NCI-H2227 (cell line): ENCODE results near the gene TSPAN17.

Experiments
- DNase-seq: peaks from one replicate; lab custom pipeline; 2025; ENCODE audit not compliant: unreplicated experiment; lab: John Stamatoyannopoulos, UW

TSPAN17 gene

GRCh38 chr5:176639981-176640380, 7.3 kb upstream of the TSPAN17 start:
- no peak for DNase-seq

DNA sequence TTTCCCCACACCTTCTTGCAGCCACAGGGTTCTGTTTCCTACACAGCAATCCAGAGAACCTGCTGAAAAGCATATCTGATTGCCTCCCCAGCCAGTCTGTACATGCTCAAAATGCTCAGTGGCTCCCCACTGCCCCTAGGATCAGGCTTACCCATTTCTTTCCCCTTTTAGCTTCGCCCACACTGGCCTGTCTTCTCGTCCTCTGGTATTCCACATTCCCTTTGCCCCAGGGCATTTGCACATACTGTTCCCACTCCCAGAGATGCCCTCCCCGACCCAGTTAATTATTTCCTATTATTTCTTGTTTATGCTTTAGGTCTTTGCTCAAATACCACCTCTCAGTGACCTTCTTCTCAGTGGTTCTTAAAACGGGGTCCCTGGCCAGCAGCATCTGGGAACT, 6.7 kb upstream of the TSPAN17 start:
- DNase-seq, result no peak

- no peak for DNase-seq
Observed at GRCh38 chr5:176642675-176643490, 4.4 kb upstream of the TSPAN17 start.

GRCh38 chr5:176643491-176644219, 3.6 kb upstream of the TSPAN17 start:
- DNase-seq, result no peak

GRCh38 chr5:176644294-176644693, 3.0 kb upstream of the TSPAN17 start:
- DNase-seq, result no peak

GRCh38 chr5:176644878-176645670, 2.2 kb upstream of the TSPAN17 start:
- DNase-seq, result no peak

DNA sequence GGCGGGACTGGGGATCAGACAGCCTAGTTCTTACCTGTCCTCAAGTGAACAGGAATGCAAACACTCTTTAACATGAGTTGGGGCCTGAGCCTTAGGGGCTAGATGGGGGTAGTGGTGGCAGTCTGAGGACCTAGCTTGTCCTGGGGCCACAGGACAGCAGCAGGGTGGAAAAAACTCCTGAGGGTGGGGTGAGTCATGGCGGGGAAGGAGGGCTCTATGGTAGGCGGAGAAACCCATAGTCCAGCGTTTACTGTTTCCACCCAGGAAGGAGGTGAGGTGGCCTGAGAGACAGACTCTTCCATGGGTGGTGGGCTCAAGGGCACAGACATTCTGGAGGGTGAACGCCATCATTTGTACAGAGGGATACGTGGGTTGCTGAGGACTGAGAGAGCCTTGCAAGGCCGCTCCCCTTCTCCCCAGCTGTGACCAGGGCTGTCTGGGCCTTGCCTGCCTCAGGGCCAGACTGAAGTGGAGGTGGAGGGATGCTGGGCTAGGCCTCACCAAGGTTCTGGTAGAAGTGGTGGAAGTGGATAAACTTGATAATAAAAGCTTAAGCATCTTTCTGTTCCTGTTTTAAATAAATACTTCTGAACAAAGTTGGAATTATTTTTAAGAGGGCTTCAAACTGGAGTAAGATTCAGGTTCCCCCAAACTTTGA, 1.1 kb upstream of the TSPAN17 start:
- DNase-seq, result no peak

DNA sequence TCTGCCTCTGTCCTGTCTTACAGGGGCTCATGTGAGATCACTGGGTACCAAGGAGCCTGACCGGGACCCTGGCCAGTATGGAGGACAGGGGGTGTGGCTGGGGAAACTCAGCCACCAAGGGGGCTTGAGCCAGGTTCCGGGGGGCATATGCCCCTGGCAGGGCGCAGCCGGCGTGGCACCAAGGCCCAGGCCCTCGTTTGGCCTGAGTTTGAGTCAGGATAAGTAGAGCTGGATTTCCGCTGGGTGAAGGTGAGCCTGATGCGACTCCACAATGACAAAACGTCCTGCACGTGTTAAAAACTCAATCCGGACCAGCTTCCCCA, 616 bp upstream of the TSPAN17 start:
- no peak for DNase-seq

- DNase-seq, result peak; percentile 40
Observed at GRCh38 chr5:176647843-176648473, 674 bp downstream of the TSPAN17 start.

DNA sequence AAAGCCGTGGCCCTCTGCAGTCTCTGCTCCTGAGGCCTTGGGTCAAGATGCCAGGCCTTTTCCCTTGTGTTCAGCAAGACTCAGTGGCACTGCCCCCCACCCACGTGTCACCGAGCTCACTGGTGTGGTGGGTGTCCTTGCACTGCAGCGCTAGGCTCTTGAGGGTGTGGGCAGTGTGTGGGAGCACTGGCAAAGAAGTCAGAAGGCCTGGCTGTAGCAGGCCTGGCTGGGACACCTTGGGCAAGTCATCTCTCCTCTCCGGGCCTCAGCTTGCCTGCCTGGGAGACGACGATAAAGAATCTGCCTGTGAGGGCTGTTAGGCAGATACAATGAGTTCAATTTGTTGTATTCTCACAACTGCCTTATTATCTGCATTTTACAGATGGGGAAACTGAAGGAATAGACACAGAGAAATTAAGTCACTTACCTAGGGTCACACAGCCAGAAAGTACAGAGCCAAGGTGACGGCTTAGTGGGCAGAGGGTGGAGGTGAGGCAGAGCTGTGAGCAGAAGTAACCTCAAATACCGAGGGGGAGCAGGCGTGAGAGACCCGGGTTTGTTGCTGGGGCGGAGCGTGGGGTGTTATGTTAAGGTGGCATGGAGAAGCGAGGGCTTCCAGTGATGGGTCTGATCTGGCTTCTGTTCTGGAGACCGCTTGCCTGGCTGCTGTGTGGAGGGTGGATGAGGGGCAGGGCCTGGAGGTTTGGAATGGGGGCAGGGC, 1.4 kb downstream of the TSPAN17 start:
- no peak for DNase-seq

DNA sequence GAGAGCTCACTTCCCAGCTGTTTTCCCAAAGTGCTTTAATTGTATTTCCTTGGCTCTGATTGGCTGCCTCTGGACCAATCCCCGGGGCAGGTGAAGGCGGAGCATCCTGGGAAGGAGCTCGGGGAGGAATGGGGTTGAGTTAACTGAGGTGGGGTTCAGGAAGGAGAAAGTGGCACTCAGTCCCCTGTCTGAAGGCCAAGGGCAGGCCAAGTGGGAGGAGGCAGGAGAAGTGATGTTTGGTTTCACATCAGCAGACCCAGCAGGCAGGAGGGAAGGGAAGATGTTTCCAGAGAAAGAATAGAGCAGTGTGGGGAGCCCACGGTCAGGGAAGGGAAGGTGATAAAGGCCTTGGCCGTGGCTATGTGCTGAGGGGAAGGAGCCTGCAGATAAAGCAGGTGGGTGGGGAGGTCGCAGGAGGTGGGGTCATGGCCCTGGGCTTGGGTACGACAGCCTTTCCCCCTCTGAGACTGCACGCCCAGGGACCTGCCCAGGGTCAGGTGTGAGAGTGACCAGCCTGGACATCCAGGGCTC, 3.1 kb downstream of the TSPAN17 start:
- DNase-seq, result no peak

DNA sequence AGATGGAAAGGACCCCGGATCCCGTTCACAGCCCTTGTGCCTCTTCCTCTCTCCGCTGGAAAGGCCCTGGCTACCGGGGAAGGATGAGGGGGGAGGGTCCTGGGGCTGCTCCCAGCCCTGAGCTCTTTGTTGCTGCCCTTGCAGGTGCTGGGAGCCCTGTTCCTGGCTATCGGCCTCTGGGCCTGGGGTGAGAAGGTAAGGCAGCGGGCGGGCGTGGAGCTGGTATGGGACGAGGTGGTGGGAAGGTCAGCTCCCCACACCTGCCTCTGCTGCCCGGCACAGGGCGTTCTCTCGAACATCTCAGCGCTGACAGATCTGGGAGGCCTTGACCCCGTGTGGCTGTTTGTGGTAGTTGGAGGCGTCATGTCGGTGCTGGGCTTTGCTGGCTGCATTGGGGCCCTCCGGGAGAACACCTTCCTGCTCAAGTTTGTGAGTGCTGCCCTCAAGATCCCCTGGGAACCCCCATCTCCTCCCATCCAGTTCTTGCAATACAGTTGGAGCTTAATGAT, 4.2 kb downstream of the TSPAN17 start:
- DNase-seq, result no peak

DNA sequence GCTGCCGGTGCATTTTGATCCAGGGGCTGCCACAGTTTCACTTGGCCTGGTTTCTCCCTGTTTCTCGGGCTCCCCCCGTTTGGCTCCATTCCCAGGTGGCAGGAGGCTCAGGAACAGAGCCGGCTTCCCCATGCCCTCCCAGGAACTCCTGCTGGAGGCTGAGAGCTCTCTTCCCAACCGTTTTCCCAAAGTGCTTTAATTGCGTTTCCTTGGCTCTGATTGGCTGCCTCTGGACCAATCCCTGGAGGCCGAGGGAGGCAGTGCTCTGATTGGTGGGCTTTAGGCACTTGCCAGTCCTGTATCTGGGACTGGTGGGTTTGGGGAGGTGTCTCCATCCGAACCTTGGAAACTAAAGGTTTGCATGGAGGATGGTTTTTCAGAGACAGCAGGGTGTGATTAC, 4.9 kb downstream of the TSPAN17 start:
- peak; percentile 37 for DNase-seq

DNA sequence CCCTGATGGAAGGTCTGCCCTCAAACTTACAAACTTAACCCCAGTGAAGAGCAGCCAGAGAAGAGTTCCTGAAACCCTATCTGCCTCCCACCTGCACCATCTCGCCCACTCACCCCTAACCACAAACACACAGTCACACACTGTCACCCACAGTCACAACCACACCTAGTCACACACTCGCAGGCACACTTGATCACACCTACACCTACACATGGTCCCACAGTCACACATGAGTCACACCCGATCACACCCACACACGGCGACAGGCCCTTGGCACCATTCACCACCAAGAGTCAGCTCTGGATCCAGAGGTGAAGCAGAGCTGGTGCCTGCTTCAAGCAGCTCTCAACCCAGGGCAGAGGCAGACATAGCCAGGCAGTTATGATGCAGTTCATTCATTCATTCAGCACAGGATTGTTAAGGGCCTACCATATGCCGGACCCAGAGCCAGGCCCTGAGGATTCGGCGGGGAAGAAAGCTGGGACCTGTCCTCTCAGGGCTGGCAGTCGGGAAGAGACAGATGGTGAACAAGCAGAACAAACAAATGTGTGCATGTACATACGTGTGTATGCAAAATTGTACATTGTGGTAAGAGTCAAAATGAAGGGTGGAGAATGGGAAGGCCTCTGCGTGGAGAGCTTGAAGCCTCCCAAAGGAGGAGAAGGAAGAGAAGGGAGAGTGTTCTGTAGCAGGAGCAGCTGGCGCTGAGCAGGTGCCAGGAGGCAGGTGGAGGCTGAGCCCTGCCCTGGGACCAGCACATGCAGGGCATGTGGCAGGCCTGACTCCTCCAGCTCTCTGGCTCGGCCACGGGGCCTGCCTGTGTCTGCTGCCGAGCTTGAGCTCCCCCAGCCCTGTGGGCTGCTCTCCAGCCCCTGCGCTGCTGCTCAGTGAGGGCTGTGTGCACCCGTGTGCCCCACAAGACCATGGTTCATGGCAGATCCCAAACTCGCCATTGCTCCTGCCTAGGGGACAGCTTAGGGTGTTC, 6.4 kb downstream of the TSPAN17 start:
- DNase-seq, result no peak

- DNase-seq, result no peak
Observed at GRCh38 chr5:176654856-176655255, 7.6 kb downstream of the TSPAN17 start.

DNA sequence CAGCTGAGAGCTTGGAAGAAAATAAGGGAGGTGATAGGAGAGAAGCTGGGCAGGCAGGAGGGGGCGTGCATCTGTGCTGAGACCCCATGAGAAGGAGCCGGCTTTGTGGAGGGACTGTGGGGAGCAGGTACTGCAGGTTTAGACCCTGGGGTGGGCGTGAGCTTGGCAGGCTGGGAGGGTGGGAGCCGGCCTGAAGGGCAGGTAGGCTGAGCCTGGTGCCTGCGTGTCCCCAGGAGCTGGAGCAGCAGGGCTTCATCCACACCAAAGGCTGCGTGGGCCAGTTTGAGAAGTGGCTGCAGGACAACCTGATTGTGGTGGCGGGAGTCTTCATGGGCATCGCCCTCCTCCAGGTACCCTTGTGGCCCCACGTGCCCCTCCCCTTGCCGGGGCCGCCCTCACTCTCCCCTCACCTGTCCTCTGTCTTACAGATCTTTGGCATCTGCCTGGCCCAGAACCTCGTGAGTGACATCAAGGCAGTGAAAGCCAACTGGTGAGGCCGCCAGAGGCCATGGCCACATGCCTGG, 9.2 kb downstream of the TSPAN17 start:
- no peak for DNase-seq

- peak; percentile 68 for DNase-seq
Observed at GRCh38 chr5:176658007-176658599, 10.8 kb downstream of the TSPAN17 start.
